Stimulated activated CD4-positive, alpha-beta T cell treated with anti-CD3 and anti-CD28 coated beads, Interleukin-15, amount 100 ng/mL, for 24 hours (primary cell): ENCODE measurements around the gene TRIM15.

Experiments
- DNase-seq: peaks from one replicate; pipeline ENCODE4 v3.0.0-alpha.2; 2020

Gene TRIM15

GRCh38 chr6:30147096-30147495, 16.2 kb upstream of the TRIM15 start:
- DNase-seq, result no peak

DNA sequence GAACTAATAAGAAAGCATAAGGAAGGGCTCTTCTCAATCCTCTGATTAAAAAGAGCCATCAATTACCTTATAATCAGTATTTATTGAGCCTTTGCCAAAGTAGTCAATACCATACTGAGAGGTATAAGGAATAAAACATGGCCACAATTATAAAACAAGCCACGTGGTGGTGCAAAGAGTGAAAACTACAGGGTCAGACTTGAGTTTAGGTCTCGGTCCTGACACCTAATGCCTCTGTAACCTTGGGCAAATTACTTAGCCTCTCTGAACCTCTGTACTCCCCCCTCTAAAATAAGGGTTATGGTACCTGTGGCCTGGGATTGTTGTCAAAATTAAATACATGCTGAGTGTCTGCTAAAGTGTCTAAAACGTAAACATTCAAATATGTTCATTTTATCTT, 14.1 kb upstream of the TRIM15 start:
- no peak for DNase-seq

- no peak for DNase-seq
These were observed 13.3 kb upstream of the TRIM15 start for GRCh38 chr6:30149858-30150550.

DNA sequence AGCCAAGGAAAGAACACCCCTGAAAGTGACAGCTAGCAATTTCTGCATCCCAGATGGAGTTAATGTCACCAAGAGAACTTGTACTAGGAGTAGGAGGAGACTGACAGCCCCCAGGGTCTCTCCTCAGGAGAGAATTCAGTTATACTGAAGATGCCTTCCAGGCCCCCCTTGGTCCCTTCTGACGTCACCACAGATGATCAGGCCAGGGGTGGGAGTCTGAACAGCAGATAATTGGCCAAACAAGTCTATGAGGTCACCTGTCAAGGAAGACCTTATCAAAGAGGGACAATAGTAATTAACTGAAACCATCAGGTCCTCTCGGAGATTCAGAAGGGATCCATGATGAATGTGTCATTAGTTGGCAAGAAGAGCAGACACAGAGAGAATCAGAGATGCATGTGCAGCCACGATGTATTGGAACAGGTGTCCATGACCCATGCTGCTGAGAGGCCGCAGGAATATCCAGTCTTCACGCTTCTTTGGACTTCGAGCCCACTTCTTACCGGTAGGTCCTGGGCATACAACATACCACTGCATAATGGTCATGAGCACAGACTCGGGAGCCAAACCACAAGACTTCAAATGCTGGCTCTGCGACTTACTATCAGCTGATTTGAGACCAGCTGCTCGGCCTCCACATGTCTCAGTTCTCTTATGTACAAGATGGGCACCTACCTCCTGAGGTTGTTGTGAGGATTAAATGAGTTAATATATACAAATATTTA, 12.5 kb upstream of the TRIM15 start:
- no peak for DNase-seq

DNA sequence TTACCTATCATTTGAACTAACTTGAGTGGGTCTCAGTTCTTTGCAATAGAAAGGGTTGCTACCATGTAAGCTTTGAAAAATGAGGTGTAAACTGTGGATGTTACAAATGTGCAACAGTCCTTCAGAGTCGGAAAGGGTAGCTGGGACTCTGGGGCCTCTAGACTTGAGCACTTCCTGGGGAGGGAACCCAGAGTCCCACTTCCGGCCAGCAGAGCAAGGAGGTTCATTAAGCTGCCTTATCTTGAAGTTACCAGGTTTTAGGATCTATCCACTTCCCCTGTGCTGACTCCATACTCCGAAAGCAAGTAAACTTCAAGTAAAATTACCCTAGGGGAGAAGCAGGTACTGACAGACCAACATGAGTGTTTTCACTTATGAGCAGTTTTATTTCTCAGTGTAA, 11.8 kb upstream of the TRIM15 start:
- no peak for DNase-seq

DNA sequence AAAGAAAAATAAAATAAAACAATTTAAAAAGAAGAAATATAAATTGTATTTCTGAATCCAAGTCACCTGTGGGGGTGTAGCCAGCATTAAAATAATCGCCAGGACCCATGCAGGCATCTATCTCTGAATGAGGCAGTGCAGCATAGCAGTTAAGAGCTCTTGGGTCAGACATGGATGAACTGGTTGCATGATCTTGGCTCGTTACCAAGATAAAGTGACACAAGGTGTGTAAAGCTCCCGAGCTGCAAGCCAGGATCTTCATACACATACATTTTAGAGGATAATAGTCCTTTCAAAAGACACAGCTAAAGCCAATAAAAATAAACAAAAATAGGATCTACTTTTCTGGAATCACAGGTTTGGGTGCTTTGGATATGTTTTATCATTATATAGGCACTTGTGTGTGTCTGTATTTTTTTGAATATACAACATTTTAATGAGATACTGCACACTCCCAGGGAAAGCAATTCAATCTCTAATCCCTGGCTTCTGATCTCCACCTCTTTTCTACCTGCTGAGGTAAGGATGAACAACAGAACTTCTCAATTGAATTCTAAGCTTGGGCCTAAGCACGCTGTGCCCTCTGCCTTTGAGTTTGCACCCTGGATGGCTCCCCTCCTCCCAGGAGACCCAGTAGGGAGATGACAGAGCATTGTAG, 11.2 kb upstream of the TRIM15 start:
- no peak for DNase-seq

DNA sequence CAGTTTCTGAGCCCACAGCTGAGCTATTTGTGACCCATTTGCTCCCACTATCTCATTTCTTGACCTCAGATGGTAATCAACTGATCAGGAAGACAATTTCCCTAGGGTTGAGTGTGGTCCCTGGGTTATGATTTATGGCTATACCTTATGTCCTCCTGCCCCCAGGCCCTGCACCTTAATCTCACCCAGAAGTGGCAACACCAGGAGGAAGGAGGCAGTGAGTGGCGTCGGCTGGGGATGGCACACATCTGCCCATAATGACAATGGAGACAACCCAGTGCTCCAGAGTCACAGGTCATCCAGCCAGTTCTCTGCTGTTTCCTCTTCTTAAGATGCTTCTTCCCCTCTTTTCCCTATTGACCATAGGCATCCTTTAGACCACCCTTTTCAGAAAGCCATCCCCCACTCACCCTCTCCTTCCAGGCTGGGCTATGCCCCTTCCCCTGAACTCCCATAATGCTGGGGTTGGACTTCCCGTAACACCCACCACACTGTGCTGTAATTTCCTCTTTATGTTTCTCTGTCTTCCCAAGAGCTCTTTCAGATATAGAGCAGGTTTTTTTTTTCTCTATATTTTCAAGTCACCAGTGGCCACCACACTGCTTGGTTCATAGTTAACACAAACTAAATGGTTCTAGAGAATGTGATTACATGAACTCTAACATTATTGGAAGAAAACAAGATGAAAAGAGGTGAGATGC, 10.3 kb upstream of the TRIM15 start:
- no peak for DNase-seq

DNA sequence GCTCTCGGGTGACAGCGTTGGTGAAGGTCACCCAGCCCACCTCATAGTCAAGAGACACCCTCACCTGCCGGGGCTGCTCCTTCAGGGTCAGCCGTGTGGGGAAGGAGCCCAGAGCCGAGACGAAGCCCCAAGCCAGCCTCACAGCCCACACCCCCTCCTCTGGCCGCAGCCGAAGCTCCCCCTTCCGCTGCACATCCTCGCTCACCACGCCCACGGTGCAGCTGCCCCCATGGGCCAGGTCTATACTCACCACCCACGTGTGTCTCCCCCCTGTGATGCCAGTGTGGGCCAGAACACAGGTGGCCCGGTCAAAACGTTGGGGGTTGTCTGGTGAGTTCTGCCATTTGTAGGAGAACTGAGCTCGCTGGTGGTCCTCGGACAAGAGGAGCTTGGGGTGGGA, 9.3 kb upstream of the TRIM15 start:
- no peak for DNase-seq

GRCh38 chr6:30154709-30155519, 8.4 kb upstream of the TRIM15 start:
- no peak for DNase-seq

DNA sequence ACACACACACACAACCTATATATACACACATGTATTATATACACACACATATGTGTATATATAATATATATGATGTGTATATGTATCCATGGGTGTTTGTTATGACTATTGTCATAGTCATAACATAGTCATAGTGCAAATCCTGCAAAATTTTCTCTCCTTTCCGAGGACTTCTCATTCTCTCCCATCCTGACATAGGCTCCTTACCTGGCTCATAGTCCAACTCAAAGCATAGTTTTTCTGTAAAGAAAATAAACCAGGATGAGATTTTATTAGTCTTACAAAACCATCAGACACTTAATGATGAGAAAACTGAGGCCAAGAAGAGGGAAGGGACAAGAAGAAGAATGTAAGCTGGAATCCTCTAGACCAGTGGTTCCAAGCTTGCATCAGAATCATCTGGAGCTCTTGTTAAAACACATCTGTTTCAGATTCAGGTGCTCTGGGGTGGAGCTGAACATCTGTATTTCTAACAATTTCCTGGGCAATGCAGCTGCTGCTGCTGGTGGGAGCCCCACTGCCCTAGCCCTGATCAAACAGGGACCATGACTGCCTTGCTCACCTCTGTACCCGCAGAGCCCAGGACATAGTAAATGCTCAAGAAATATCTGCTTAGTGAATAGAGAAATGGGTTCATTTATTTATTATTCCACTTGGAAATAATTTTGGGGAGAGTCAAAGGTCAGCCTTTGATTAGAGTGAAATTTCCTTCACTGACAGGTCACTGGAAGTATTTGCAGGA, 7.7 kb upstream of the TRIM15 start:
- DNase-seq, result no peak

- DNase-seq, result no peak
These were observed 7.1 kb upstream of the TRIM15 start for GRCh38 chr6:30156262-30156599.

DNA sequence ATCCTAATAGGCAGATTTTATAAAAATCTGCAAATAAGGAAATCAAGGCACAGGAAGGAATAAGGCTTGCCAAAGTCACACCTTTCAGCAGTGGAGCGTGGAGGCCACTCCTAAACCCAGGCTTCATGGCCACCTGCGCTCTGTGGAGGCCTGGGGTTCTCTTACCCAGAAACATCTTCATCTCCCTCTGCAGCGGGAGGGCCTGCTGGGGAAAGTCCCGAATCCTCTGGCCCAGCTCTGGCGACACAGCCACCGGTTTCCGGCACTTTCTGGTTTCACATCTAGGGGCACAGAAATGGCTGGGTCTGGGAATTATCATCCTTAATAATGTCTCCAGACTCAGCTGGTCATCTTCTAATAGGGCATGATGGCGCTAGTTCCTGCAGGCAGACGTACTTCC, 6.6 kb upstream of the TRIM15 start:
- no peak for DNase-seq

DNA sequence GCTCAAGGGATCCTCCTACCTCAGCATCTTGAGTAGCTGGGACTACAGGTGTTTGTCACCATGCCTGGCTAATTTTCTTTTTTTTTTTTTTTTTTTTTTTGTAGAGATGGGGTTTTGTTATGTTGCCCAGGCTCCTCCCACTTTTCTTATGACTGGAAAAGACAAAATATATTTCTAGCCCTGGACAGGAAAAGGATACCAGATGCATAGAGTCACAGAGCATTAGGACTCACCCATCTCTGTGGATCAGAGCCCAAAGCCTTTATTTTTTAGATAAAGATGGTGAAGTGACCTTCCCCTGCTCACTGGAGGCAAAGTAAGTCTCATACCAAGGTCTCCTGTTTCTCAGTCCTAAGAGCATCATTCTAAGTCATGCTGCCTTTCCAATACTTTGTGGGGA, 5.8 kb upstream of the TRIM15 start:
- no peak for DNase-seq

- DNase-seq, result no peak
These were observed 5.3 kb upstream of the TRIM15 start for GRCh38 chr6:30157999-30158398.

DNA sequence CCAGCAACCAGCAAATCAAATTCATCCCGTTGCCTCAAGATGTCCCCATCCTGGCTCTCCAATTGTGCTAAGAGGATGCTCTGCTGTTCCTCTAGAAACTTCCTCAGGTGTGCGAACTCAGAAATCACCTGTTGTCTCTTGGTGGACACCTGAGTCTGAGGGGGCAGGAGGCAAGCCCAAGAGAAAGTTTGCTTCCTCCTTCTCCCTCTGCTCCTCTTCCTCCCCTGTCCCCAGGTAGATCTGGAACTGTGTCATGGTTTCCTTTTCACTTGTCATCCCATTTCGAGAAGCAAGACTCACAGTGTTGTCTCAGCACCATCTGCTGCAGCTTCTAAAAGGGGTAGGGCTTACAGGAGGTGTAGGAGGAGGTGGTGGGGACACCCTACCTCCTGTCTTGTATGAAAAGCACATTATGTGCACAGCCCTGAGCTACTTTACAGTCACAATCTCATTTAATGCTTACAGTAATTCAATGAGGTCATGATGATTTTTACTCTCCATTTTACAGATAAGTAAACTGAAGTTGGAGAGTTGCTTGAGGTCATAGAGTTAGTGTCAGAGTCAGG, 4.8 kb upstream of the TRIM15 start:
- peak; percentile 26 for DNase-seq

DNA sequence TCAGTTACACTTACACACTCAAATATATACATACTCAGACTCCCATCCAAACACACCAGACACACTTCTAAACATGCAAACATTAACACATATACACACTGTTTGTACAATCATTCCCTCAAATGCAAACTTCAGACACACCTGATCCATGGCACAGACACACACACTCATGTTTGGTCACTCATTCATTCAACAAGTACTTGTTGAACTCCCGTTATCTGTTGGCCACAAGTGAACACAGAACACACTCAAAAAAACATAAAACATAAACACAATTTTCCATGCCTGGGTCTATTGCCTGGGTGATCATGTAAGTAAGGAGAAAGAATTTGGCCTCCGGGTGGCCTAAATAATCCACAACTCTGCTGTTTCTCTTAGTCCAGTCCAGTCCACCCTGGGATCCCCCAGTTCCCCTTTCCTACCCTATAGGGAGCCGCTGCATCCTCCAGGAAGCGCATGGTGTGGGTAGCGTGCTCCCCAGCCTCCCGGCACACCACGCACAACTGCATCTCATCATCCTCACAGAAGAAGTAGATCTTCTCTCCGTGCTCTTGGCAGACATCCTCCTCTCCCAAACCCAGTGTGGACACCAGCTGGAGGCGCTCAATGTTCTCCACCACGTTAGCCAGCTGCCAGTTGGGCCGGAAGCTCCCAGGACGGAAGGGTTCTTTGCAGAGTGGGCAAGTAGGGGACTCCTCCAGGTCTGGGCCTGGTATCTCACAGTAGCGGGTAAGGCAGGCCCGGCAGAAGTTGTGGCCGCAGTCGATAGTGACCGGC, 3.1 kb upstream of the TRIM15 start:
- DNase-seq, result no peak

- DNase-seq, result no peak
These were observed 2.4 kb upstream of the TRIM15 start, which contains the start of gene TRIM10 for GRCh38 chr6:30160785-30161531. Gene TRIM10 (minus strand): TSS chr6:30161211. CDS start chr6:30160858, 353 bp downstream.

DNA sequence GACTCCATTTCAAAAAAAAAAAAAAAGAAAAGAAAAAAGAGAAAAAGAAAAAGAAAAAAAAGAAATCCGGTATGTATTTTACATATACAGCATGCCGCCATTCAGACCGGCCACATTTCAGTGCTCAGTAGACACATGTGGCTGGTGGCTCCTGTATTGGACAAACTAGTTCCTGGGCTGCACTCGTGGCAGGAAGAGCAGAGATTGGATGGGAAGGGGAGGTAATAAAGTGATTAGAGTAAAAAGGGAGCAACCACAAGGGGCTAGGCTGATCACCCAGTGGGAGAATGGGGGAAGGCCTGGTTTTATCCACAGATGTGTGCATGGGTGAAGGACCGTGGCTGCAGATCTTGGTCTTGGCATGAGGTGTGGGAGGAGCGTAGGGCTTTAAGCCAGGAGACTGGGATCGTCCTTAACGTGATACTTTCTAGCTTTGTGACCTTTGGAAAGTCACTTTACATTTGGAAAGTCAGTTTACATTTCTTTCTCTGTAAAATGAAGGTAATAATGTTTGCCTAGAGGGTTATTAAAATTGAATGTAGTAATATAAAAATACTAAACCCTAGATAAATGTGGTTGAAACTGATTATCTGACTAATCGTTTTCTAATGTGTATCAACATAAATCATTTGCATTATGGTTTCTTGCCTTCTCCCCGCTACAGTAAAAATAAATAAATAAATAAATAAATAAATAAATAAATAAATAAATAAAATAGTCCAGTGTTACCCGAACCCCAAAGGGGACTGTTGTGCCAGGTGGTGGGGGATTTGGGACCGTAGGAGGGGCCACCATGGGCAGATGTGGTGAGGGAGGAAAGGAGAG, 869 bp upstream of the TRIM15 start:
- DNase-seq, result no peak
